K562 (cell line): Measurements from ENCODE around the gene ADPRHL1.

Source experiments
- ATF3 ChIP-seq, 2 experiments: fragments of 450-650 bp in 1 of 2; sonication (generic) in 1 of 2; formaldehyde crosslinking in 1 of 2; IDR thresholded peaks in 1 of 2; conservative IDR thresholded peaks in 1 of 2; 2 replicates each; pipeline versions ENCODE4 v1.6.1 to v1.8.1; 2016 to 2023; ENCODE audit warnings: mild to moderate bottlenecking in 2 of 2, moderate library complexity in 2 of 2, inconsistent platforms in 1 of 2, missing genetic modification reagents in 1 of 2
- CTCF ChIP-seq, 3 experiments: IDR thresholded peaks in 2 of 3; conservative IDR thresholded peaks in 1 of 3; 2 replicates each; pipeline ENCODE4 v1.5.1; 2011 to 2012; ENCODE audit warnings: low read length in 3 of 3, mild to moderate bottlenecking in 3 of 3, control low read depth in 2 of 3, improper control_type of control experiment in 1 of 3, inconsistent platforms in 1 of 3, low read depth in 1 of 3, mixed read lengths in 1 of 3, moderate library complexity in 1 of 3; ENCODE audit not compliant: insufficient read depth in 2 of 3
- FOXJ3 ChIP-seq: sonication (generic); formaldehyde crosslinking; IDR thresholded peaks from 2 replicates; pipeline ENCODE4 v1.4.0; 2020; ENCODE audit warnings: mild to moderate bottlenecking, missing genetic modification reagents
- JUNB ChIP-seq: fragments of 450-650 bp; formaldehyde crosslinking; conservative IDR thresholded peaks from 2 replicates; pipeline ENCODE4 v1.4.0; 2020; ENCODE audit warnings: mild to moderate bottlenecking
- NR2C2 ChIP-seq, 2 experiments: fragments of 200-800 bp in 1 of 2; sonication (Bioruptor generic) in 1 of 2; sonication (generic) in 1 of 2; formaldehyde crosslinking in 1 of 2; IDR thresholded peaks; 2 replicates each; pipeline versions ENCODE4 v1.6.1 to v1.8.0; 2016 to 2022; ENCODE audit warnings: mild to moderate bottlenecking in 1 of 2, missing compliant biosample characterization in 1 of 2, missing genetic modification characterization in 1 of 2, missing genetic modification reagents in 1 of 2
- ZNF274 ChIP-seq: IDR thresholded peaks from 2 replicates; pipeline ENCODE4 v1.6.1; 2011; ENCODE audit warnings: low read depth, mild to moderate bottlenecking, low read length, moderate library complexity, borderline replicate concordance
- ZNF431 ChIP-seq: sonication (generic); formaldehyde crosslinking; IDR thresholded peaks from 2 replicates; pipeline ENCODE4 v1.8.0; 2022; ENCODE audit warnings: mild to moderate bottlenecking, missing genetic modification reagents
- ZNF77 ChIP-seq: fragments of 250-450 bp; sonication (Bioruptor Pico); IDR thresholded peaks from 2 replicates; pipeline ENCODE4 v1.5.0; 2020

- no peak for TF ChIP-seq CTCF (IDR thresholded peaks at IDR 0.05 in 2 of 3, conservative IDR thresholded peaks at IDR 0.05 in 1 of 3; ENCODE audit: insufficient read depth in 2 of 3, low read depth in 1 of 3, low read length in 3 of 3)
- no peak for TF ChIP-seq JUNB (CRISPR knock-in tag)
- TF ChIP-seq ZNF431 (CRISPR knock-in tag): no peak
- TF ChIP-seq ATF3 (IDR thresholded peaks at IDR 0.05): no peak
- no peak for TF ChIP-seq ATF3 (CRISPR knock-in tag; conservative IDR thresholded peaks at IDR 0.05)
- TF ChIP-seq ZNF77 (CRISPR knock-in tag): no peak
- no peak for TF ChIP-seq NR2C2 (CRISPR knock-in tag; IDR thresholded peaks at IDR 0.05)
- no peak for TF ChIP-seq NR2C2 (tag; IDR thresholded peaks at IDR 0.05)
- TF ChIP-seq ZNF274: no peak
- TF ChIP-seq FOXJ3: no peak
Observed at GRCh38 chr13:113350938-113351335, 102.4 kb downstream of the ADPRHL1 start.
